GM23338 (cell line): Measurements from ENCODE around the gene DPPA2.

ENCODE experiments used
- CREB1 ChIP-seq: fragments of 250-450 bp; sonication (Bioruptor Pico); IDR thresholded peaks from 2 replicates; pipeline ENCODE4 v1.5.0; 2020; ENCODE audit warnings: low read depth, mild to moderate bottlenecking, moderate library complexity
- EZH2 ChIP-seq: fragments of 200-600 bp; sonication (generic); IDR thresholded peaks from one replicate; pipeline ENCODE4 v1.8.0; 2017; ENCODE audit warnings: antibody characterized with exemption, mild to moderate bottlenecking, low read depth; ENCODE audit not compliant: unreplicated experiment
- EZH2phosphoT487 ChIP-seq: fragments of 200-600 bp; sonication (generic); IDR thresholded peaks from one replicate; pipeline ENCODE4 v1.8.1; 2018; ENCODE audit warnings: antibody characterized with exemption; ENCODE audit not compliant: unreplicated experiment
- JUNB ChIP-seq: IDR thresholded peaks from one replicate; pipeline ENCODE4 v1.6.1; 2016; ENCODE audit warnings: antibody characterized with exemption; ENCODE audit not compliant: unreplicated experiment
- NANOG ChIP-seq: IDR thresholded peaks from 2 replicates; pipeline ENCODE4 v1.6.1; 2016; ENCODE audit warnings: antibody characterized with exemption, borderline replicate concordance
- POLR2AphosphoS5 ChIP-seq: IDR thresholded peaks from 2 replicates; pipeline ENCODE4 v1.6.1; 2016; ENCODE audit warnings: antibody characterized with exemption, low read depth
- STAT1 ChIP-seq: IDR thresholded peaks from one replicate; pipeline ENCODE4 v1.6.1; 2016; ENCODE audit warnings: antibody characterized with exemption; ENCODE audit not compliant: unreplicated experiment
- ZNF114 ChIP-seq: fragments of 250-450 bp; sonication (Bioruptor Pico); IDR thresholded peaks from 2 replicates; pipeline ENCODE4 v1.5.0; 2020; ENCODE audit warnings: mild to moderate bottlenecking, moderate library complexity
- ZNF331 ChIP-seq: fragments of 250-450 bp; sonication (Bioruptor Pico); IDR thresholded peaks from 2 replicates; pipeline ENCODE4 v1.5.0; 2020; ENCODE audit warnings: low read depth, mild to moderate bottlenecking, moderate library complexity
- TF ChIP-seq, protein P1 (sequence below), 2 experiments: fragments of 200-600 bp in 1 of 2; sonication (generic) in 1 of 2; conservative IDR thresholded peaks; 2 replicates each; pipeline versions ENCODE4 v1.5.1 to v1.6.1; 2016 to 2017; ENCODE audit warnings: antibody characterized with exemption in 2 of 2, low read depth in 2 of 2, mild to moderate bottlenecking in 2 of 2, moderate library complexity in 1 of 2
- TF ChIP-seq, protein P2 (sequence below): IDR thresholded peaks from one replicate; pipeline ENCODE4 v1.6.1; 2018; ENCODE audit warnings: antibody characterized with exemption; ENCODE audit not compliant: unreplicated experiment
- TF ChIP-seq, protein P3 (sequence below): IDR thresholded peaks from 2 replicates; pipeline ENCODE4 v1.6.1; 2016; ENCODE audit warnings: antibody characterized with exemption
- TF ChIP-seq, protein P4 (sequence below): fragments of 250-450 bp; sonication (Bioruptor Pico); IDR thresholded peaks from 2 replicates; pipeline ENCODE4 v1.5.0; 2020; ENCODE audit warnings: mild to moderate bottlenecking, moderate library complexity

DNA sequence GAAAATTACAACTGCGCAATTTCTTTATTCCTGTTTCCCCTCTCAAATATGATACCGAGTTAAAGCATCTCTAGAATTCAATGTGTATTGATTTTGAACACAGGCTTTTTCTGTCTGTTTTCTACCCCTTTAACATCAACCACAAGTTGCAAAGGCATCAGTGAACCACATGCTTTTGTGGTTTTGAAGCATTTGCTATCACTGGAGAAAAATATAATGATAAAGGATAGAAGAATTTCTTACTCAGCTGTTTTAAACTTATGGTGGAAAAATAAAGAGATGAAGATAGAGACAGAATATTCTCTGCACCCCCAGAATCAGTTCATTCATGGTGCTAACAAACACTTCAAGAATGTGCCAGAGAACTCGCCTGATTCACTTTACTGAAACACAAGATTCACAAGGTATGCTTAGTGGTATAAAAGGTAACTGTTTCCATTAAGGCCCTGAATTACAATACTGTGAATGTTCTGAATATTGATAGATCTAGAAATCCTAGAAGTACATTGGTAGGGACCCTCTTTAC is 30.5 kb upstream of the DPPA2 start:
- TF ChIP-seq, protein P1, sequence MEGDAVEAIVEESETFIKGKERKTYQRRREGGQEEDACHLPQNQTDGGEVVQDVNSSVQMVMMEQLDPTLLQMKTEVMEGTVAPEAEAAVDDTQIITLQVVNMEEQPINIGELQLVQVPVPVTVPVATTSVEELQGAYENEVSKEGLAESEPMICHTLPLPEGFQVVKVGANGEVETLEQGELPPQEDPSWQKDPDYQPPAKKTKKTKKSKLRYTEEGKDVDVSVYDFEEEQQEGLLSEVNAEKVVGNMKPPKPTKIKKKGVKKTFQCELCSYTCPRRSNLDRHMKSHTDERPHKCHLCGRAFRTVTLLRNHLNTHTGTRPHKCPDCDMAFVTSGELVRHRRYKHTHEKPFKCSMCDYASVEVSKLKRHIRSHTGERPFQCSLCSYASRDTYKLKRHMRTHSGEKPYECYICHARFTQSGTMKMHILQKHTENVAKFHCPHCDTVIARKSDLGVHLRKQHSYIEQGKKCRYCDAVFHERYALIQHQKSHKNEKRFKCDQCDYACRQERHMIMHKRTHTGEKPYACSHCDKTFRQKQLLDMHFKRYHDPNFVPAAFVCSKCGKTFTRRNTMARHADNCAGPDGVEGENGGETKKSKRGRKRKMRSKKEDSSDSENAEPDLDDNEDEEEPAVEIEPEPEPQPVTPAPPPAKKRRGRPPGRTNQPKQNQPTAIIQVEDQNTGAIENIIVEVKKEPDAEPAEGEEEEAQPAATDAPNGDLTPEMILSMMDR (conservative IDR thresholded peaks at IDR 0.05; ENCODE audit: low read depth in 2 of 2): no peak
- TF ChIP-seq EZH2phosphoT487: no peak
- no peak for TF ChIP-seq EZH2
- no peak for TF ChIP-seq POLR2AphosphoS5
- TF ChIP-seq, protein P2, sequence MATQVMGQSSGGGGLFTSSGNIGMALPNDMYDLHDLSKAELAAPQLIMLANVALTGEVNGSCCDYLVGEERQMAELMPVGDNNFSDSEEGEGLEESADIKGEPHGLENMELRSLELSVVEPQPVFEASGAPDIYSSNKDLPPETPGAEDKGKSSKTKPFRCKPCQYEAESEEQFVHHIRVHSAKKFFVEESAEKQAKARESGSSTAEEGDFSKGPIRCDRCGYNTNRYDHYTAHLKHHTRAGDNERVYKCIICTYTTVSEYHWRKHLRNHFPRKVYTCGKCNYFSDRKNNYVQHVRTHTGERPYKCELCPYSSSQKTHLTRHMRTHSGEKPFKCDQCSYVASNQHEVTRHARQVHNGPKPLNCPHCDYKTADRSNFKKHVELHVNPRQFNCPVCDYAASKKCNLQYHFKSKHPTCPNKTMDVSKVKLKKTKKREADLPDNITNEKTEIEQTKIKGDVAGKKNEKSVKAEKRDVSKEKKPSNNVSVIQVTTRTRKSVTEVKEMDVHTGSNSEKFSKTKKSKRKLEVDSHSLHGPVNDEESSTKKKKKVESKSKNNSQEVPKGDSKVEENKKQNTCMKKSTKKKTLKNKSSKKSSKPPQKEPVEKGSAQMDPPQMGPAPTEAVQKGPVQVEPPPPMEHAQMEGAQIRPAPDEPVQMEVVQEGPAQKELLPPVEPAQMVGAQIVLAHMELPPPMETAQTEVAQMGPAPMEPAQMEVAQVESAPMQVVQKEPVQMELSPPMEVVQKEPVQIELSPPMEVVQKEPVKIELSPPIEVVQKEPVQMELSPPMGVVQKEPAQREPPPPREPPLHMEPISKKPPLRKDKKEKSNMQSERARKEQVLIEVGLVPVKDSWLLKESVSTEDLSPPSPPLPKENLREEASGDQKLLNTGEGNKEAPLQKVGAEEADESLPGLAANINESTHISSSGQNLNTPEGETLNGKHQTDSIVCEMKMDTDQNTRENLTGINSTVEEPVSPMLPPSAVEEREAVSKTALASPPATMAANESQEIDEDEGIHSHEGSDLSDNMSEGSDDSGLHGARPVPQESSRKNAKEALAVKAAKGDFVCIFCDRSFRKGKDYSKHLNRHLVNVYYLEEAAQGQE: no peak
- no peak for TF ChIP-seq CREB1
- TF ChIP-seq JUNB: no peak
- no peak for TF ChIP-seq ZNF331
- TF ChIP-seq STAT1: no peak
- TF ChIP-seq, protein P3, sequence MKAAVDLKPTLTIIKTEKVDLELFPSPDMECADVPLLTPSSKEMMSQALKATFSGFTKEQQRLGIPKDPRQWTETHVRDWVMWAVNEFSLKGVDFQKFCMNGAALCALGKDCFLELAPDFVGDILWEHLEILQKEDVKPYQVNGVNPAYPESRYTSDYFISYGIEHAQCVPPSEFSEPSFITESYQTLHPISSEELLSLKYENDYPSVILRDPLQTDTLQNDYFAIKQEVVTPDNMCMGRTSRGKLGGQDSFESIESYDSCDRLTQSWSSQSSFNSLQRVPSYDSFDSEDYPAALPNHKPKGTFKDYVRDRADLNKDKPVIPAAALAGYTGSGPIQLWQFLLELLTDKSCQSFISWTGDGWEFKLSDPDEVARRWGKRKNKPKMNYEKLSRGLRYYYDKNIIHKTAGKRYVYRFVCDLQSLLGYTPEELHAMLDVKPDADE: no peak
- TF ChIP-seq ZNF114 (CRISPR knock-in tag): no peak
- no peak for TF ChIP-seq NANOG
- TF ChIP-seq, protein P4, sequence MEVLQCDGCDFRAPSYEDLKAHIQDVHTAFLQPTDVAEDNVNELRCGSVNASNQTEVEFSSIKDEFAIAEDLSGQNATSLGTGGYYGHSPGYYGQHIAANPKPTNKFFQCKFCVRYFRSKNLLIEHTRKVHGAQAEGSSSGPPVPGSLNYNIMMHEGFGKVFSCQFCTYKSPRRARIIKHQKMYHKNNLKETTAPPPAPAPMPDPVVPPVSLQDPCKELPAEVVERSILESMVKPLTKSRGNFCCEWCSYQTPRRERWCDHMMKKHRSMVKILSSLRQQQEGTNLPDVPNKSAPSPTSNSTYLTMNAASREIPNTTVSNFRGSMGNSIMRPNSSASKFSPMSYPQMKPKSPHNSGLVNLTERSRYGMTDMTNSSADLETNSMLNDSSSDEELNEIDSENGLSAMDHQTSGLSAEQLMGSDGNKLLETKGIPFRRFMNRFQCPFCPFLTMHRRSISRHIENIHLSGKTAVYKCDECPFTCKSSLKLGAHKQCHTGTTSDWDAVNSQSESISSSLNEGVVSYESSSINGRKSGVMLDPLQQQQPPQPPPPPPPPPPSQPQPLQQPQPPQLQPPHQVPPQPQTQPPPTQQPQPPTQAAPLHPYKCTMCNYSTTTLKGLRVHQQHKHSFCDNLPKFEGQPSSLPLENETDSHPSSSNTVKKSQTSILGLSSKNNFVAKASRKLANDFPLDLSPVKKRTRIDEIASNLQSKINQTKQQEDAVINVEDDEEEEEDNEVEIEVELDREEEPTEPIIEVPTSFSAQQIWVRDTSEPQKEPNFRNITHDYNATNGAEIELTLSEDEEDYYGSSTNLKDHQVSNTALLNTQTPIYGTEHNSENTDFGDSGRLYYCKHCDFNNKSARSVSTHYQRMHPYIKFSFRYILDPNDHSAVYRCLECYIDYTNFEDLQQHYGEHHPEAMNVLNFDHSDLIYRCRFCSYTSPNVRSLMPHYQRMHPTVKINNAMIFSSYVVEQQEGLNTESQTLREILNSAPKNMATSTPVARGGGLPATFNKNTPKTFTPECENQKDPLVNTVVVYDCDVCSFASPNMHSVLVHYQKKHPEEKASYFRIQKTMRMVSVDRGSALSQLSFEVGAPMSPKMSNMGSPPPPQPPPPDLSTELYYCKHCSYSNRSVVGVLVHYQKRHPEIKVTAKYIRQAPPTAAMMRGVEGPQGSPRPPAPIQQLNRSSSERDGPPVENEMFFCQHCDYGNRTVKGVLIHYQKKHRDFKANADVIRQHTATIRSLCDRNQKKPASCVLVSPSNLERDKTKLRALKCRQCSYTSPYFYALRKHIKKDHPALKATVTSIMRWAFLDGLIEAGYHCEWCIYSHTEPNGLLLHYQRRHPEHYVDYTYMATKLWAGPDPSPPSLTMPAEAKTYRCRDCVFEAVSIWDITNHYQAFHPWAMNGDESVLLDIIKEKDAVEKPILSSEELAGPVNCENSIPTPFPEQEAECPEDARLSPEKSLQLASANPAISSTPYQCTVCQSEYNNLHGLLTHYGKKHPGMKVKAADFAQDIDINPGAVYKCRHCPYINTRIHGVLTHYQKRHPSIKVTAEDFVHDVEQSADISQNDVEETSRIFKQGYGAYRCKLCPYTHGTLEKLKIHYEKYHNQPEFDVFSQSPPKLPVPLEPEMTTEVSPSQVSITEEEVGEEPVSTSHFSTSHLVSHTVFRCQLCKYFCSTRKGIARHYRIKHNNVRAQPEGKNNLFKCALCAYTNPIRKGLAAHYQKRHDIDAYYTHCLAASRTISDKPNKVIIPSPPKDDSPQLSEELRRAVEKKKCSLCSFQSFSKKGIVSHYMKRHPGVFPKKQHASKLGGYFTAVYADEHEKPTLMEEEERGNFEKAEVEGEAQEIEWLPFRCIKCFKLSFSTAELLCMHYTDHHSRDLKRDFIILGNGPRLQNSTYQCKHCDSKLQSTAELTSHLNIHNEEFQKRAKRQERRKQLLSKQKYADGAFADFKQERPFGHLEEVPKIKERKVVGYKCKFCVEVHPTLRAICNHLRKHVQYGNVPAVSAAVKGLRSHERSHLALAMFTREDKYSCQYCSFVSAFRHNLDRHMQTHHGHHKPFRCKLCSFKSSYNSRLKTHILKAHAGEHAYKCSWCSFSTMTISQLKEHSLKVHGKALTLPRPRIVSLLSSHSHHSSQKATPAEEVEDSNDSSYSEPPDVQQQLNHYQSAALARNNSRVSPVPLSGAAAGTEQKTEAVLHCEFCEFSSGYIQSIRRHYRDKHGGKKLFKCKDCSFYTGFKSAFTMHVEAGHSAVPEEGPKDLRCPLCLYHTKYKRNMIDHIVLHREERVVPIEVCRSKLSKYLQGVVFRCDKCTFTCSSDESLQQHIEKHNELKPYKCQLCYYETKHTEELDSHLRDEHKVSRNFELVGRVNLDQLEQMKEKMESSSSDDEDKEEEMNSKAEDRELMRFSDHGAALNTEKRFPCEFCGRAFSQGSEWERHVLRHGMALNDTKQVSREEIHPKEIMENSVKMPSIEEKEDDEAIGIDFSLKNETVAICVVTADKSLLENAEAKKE (CRISPR knock-in tag): no peak
